H1 (cell line): ENCODE results near the gene NSFL1C. TPM values are rescaled to one million over a fixed set of nuclear protein-coding genes. Genes with fewer than 3 reads are reported as not detected.

Source experiments
- CTCF ChIA-PET: fragments of 300-600 bp; sonication (Branson Sonifier 250); formaldehyde crosslinking; loops from one replicate; lab custom pipeline; 2021; ENCODE audit not compliant: partially characterized antibody; lab: Charles Lee
- POLR2A ChIA-PET: fragments of 300-600 bp; sonication (Branson Sonifier 250); formaldehyde crosslinking; loops from one replicate; lab custom pipeline; 2021; ENCODE audit warnings: inconsistent platforms; ENCODE audit not compliant: partially characterized antibody; lab: Charles Lee
- DNase-seq, 2 experiments: peaks; one replicate each; pipeline versions ENCODE4 v3.0.0 to v3.0.0-alpha.2; 2010 to 2022; ENCODE audit warnings: low spot score in 2 of 2, low read depth in 1 of 2, mixed read lengths in 1 of 2
- FAIRE-seq: peaks from 2 replicates; lab custom pipeline; 2011; peaks lifted over from hg19 to GRCh38; lab: Jason Lieb, UNC
- H2AFZ ChIP-seq: 2 replicates; pipeline ENCODE4 v1.8.1; 2012; ENCODE audit warnings: low read length, inconsistent platforms
- H2AK5ac ChIP-seq: 2 replicates; pipeline ENCODE4 v1.6.1; 2013; ENCODE audit warnings: low read depth, low read length
- H2BK120ac ChIP-seq: replicated peaks from 2 replicates; pipeline ENCODE3; 2013; ENCODE audit warnings: low read depth, low read length, inconsistent platforms
- H2BK12ac ChIP-seq: 2 replicates; pipeline ENCODE4 v1.6.1; 2013; ENCODE audit warnings: low read depth, low read length
- H2BK15ac ChIP-seq: 2 replicates; pipeline ENCODE4 v1.6.1; 2013; ENCODE audit warnings: low read length
- H2BK20ac ChIP-seq: 2 replicates; pipeline ENCODE4 v1.6.1; 2013; ENCODE audit warnings: low read length
- H2BK5ac ChIP-seq: 2 replicates; pipeline ENCODE4 v1.6.1; 2013; ENCODE audit warnings: low read depth, low read length
- H3K14ac ChIP-seq: 2 replicates; pipeline ENCODE4 v1.6.1; 2013; ENCODE audit warnings: inconsistent platforms; ENCODE audit not compliant: insufficient read length
- H3K18ac ChIP-seq: 2 replicates; pipeline ENCODE4 v1.6.1; 2013; ENCODE audit warnings: low read length; ENCODE audit errors: extremely low read depth
- H3K23ac ChIP-seq: 2 replicates; pipeline ENCODE4 v1.6.1; 2013; ENCODE audit warnings: inconsistent platforms; ENCODE audit not compliant: insufficient read length
- H3K23me2 ChIP-seq: 2 replicates; pipeline ENCODE4 v1.6.1; 2013; ENCODE audit warnings: low read depth, low read length
- H3K27ac ChIP-seq: 2 replicates; pipeline ENCODE4 v1.6.1; 2011; ENCODE audit warnings: low read depth, low read length, inconsistent platforms
- H3K27me3 ChIP-seq, 4 experiments: replicated peaks in 1 of 4; 1 replicate in 1 of 4; 2 replicates in 3 of 4; pipeline versions ENCODE4 v1.6.1 to v1.8.1; 2011 to 2013; ENCODE audit warnings: low read length in 3 of 4, mild to moderate bottlenecking in 3 of 4, inconsistent platforms in 2 of 4, mixed read lengths in 2 of 4, moderate library complexity in 1 of 4; ENCODE audit not compliant: control insufficient read depth in 3 of 4, insufficient read depth in 3 of 4; ENCODE audit errors: extremely low read depth in 1 of 4
- H3K36me3 ChIP-seq, 4 experiments: 2 replicates each; pipeline versions ENCODE4 v1.6.1 to v1.8.1; 2011 to 2013; ENCODE audit warnings: mild to moderate bottlenecking in 4 of 4, low read length in 3 of 4, moderate library complexity in 2 of 4, control low read depth in 1 of 4, inconsistent platforms in 1 of 4; ENCODE audit not compliant: insufficient read depth in 4 of 4, control insufficient read depth in 2 of 4
- H3K4ac ChIP-seq: replicated peaks from 2 replicates; pipeline ENCODE3; 2013; ENCODE audit warnings: low read length, low read depth, mixed read lengths, inconsistent platforms; ENCODE audit not compliant: insufficient read length
- H3K4me1 ChIP-seq, 4 experiments: replicated peaks in 1 of 4; 1 replicate in 1 of 4; 2 replicates in 3 of 4; pipeline versions ENCODE4 v1.6.1 to v1.8.1; 2011 to 2013; ENCODE audit warnings: low read length in 3 of 4, inconsistent platforms in 2 of 4, mixed read lengths in 1 of 4; ENCODE audit not compliant: insufficient read depth in 4 of 4, control insufficient read depth in 3 of 4
- H3K4me2 ChIP-seq, 2 experiments: 2 replicates each; pipeline versions ENCODE4 v1.6.1 to v1.8.1; 2011 to 2013; ENCODE audit warnings: low read depth in 2 of 2, low read length in 2 of 2, control low read depth in 1 of 2, inconsistent platforms in 1 of 2, mild to moderate bottlenecking in 1 of 2; ENCODE audit not compliant: insufficient read depth in 1 of 2
- H3K4me3 ChIP-seq, 4 experiments: fragments of 200-600, 300-600 bp in 1 of 4; sonication (generic), shearing (Covaris generic), sonication (Bioruptor Twin) in 1 of 4; 2 replicates each; pipeline versions ENCODE4 v1.5.1 to v1.8.1; 2011 to 2016; ENCODE audit warnings: low read length in 4 of 4, low read depth in 3 of 4, control low read depth in 2 of 4, inconsistent platforms in 2 of 4, mild to moderate bottlenecking in 2 of 4, mixed read lengths in 1 of 4, moderate library complexity in 1 of 4; ENCODE audit not compliant: insufficient read depth in 2 of 4; ENCODE audit errors: extremely low read depth in 1 of 4
- H3K56ac ChIP-seq: replicated peaks from 2 replicates; pipeline ENCODE3; 2013; ENCODE audit warnings: low read depth, mild to moderate bottlenecking, mixed read lengths, low read length, inconsistent platforms; ENCODE audit not compliant: insufficient read length
- H3K79me1 ChIP-seq: 2 replicates; pipeline ENCODE4 v1.6.1; 2013; ENCODE audit warnings: low read depth, low read length, control low read depth
- H3K79me2 ChIP-seq, 2 experiments: 2 replicates each; pipeline versions ENCODE4 v1.6.1 to v1.8.1; 2012 to 2013; ENCODE audit warnings: low read length in 2 of 2, mild to moderate bottlenecking in 2 of 2, inconsistent platforms in 1 of 2; ENCODE audit not compliant: insufficient read depth in 2 of 2, control insufficient read depth in 1 of 2
- H3K9ac ChIP-seq, 4 experiments: replicated peaks in 1 of 4; 1 replicate in 1 of 4; 2 replicates in 3 of 4; pipeline versions ENCODE4 v1.6.1 to v1.8.1; 2011 to 2013; ENCODE audit warnings: low read depth in 3 of 4, low read length in 3 of 4, control low read depth in 2 of 4, mild to moderate bottlenecking in 2 of 4, moderate library complexity in 2 of 4, inconsistent platforms in 1 of 4; ENCODE audit errors: extremely low read depth in 1 of 4
- H3K9me3 ChIP-seq, 2 experiments: 2 replicates each; pipeline versions ENCODE4 v1.6.1 to v1.8.1; 2012 to 2013; ENCODE audit warnings: mild to moderate bottlenecking in 2 of 2, moderate library complexity in 2 of 2, control low read depth in 1 of 2, inconsistent platforms in 1 of 2, low read depth in 1 of 2, low read length in 1 of 2, mixed read lengths in 1 of 2; ENCODE audit not compliant: insufficient read depth in 2 of 2
- H4K20me1 ChIP-seq, 2 experiments: replicated peaks in 1 of 2; 2 replicates each; pipeline versions ENCODE3 to v1.8.1; 2011 to 2013; ENCODE audit warnings: inconsistent platforms in 2 of 2, low read length in 2 of 2, mild to moderate bottlenecking in 1 of 2; ENCODE audit not compliant: insufficient read depth in 2 of 2, control insufficient read depth in 1 of 2
- H4K5ac ChIP-seq: 2 replicates; pipeline ENCODE4 v1.6.1; 2013; ENCODE audit warnings: low read length, low read depth, mixed read lengths, inconsistent platforms; ENCODE audit not compliant: insufficient read length
- H4K8ac ChIP-seq: 2 replicates; pipeline ENCODE4 v1.8.0; 2013; ENCODE audit warnings: mild to moderate bottlenecking, moderate library complexity, low read length, inconsistent platforms; ENCODE audit not compliant: insufficient read depth; ENCODE audit errors: extremely low read depth
- H4K91ac ChIP-seq: replicated peaks from 2 replicates; pipeline ENCODE3; 2013; ENCODE audit warnings: low read length, mixed read lengths, inconsistent platforms; ENCODE audit not compliant: insufficient read length
- CTBP2 ChIP-seq: IDR thresholded peaks from 2 replicates; pipeline ENCODE4 v1.7.0; 2011; ENCODE audit warnings: borderline replicate concordance, mild to moderate bottlenecking, moderate library complexity, mixed read lengths, low read length; ENCODE audit not compliant: insufficient read depth, insufficient read length
- EP300 ChIP-seq, 2 experiments: IDR thresholded peaks; 1 replicate in 1 of 2; 2 replicates in 1 of 2; pipeline ENCODE4 v1.6.1; 2011 to 2012; ENCODE audit warnings: low read depth in 2 of 2, low read length in 2 of 2, mild to moderate bottlenecking in 2 of 2, borderline replicate concordance in 1 of 2, inconsistent platforms in 1 of 2, moderate library complexity in 1 of 2
- HDAC2 ChIP-seq, 2 experiments: fragments of 300-600 bp in 1 of 2; sonication (generic) in 1 of 2; IDR thresholded peaks; 2 replicates each; pipeline ENCODE4 v1.6.1; 2011 to 2012; ENCODE audit warnings: low read depth in 2 of 2, low read length in 2 of 2, mild to moderate bottlenecking in 2 of 2, moderate library complexity in 2 of 2, borderline replicate concordance in 1 of 2, inconsistent platforms in 1 of 2
- JUN ChIP-seq: IDR thresholded peaks from 2 replicates; pipeline ENCODE4 v1.6.1; 2011; ENCODE audit warnings: low read depth, mild to moderate bottlenecking, improper control_type of control experiment, low read length
- KDM1A ChIP-seq: fragments of 200-600, 300-600 bp; sonication (generic); IDR thresholded peaks from 2 replicates; pipeline ENCODE4 v1.7.1; 2016; ENCODE audit warnings: mild to moderate bottlenecking, low read length, borderline replicate concordance
- KDM4A ChIP-seq: IDR thresholded peaks from one replicate; pipeline ENCODE4 v1.7.1; 2012; ENCODE audit warnings: low read depth, mild to moderate bottlenecking, moderate library complexity, low read length, inconsistent platforms; ENCODE audit not compliant: severe bottlenecking
- MAX ChIP-seq: IDR thresholded peaks from 2 replicates; pipeline ENCODE4 v1.6.1; 2012; ENCODE audit warnings: inconsistent platforms
- RNF2 ChIP-seq: fragments of 200-900, 300-1000 bp; sonication (generic); IDR thresholded peaks from 2 replicates; pipeline ENCODE4 v1.7.1; 2016; ENCODE audit warnings: borderline replicate concordance, low read depth, mild to moderate bottlenecking, antibody characterized with exemption, low read length; ENCODE audit not compliant: poor library complexity, severe bottlenecking; ENCODE audit errors: missing control alignments
- SUZ12 ChIP-seq: fragments of 200-600 bp; sonication (generic); IDR thresholded peaks from 2 replicates; pipeline ENCODE4 v1.6.1; 2012; ENCODE audit warnings: mild to moderate bottlenecking, inconsistent platforms, low read length, moderate library complexity, mixed read lengths
- WGBS, 2 experiments: shearing (Covaris generic) in 1 of 2; methylation state at CpG; one replicate each; pipeline versions ENCODE4 v1.1.6 to v1.1.7; 2013 to 2015; ENCODE audit warnings: low lambda C conversion rate in 2 of 2, mixed read lengths in 2 of 2, inconsistent platforms in 1 of 2, low coverage in 1 of 2, missing lambda C conversion rate in 1 of 2; ENCODE audit not compliant: insufficient replicate concordance in 2 of 2, insufficient coverage in 1 of 2, insufficient read length in 1 of 2; ENCODE audit errors: extremely low coverage in 1 of 2, missing lambda C conversion rate in 1 of 2; 5-methylcytosine and 5-hydroxymethylcytosine counted together
- polyA plus RNA-seq, 7 experiments: library from polyadenylated mRNA; depleted of rRNA in 3 of 7; stranded (reverse) in 5 of 7; unstranded in 2 of 7; fragments of >200 nt in 5 of 7; fragments of 200-250 nt in 2 of 7; gene quantifications; 1 replicate in 5 of 7; 2 replicates in 1 of 7; 4 replicates in 1 of 7; pipeline versions ENCODE4 v1.2.1 to v1.2.3, GENCODE V29; 2011 to 2013; ENCODE audit warnings: missing spikeins in 2 of 7, mixed read lengths in 2 of 7
- total RNA-seq: library from RNA; stranded (reverse); fragmentation: NEBNext Ultra II Directional; extraction: Animal tissue kit (Norgen Biotek cat#: 25700); gene quantifications from 2 replicates; pipeline ENCODE4 v1.2.1, GENCODE V29; 2021

NSFL1C gene
- total and polyA plus RNA-seq, 2 of the 8 experiments (the other 6 are each of a cell fraction or from before 2014, with no cell fraction given), result 21.6 to 98.0 TPM

DNA sequence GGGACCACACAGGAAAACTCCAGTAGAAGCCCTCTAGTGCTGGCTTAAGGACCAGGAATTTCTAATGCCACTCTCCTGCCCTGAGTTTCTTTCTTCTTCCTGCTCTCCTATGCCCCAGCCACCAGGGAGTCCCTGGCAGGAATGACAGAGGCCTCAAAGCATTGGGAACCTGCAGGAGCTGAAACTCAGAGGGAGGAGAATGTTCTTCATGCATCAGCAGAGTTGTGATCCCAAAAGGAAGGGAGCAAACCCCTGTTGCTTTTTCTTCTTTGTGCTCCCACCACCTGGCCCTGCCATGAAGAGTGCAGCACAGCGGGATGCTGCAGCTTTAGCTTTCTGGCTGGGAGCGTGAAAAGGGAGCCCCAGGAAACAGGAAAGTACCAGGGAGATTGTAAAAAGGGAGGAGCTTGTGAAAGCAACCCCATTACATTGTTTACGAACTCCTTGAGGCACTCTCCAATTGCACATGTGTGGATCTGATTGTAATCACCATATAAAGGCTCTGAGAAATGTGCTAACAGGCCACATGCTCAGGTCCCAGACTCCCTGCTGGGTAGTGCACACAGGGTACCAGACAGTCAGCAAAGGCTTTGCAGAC is 39.1 kb downstream of the NSFL1C start:
- H4K20me1 ChIP-seq, result no peaks in the 10 kb centered on the region
- H3K79me1 ChIP-seq, result no peaks in the 10 kb centered on the region
- H3K4me1 ChIP-seq, result peaks cover 7 to 21% (median 12%) of the 10 kb centered on the region in 4 experiments; a peak in 6 of 7 replicates
- H3K14ac ChIP-seq, result no peak overlapping the region
- H4K8ac ChIP-seq, result no peak overlapping the region
- peak overlapping the region; percentile 17; the same call in 1 of the 2 replicates for H3K18ac ChIP-seq
- H2BK5ac ChIP-seq, result peak overlapping the region; percentile 89; the same call in 1 of the 2 replicates
- peak; percentile 46 to 62 for DNase-seq
- peaks cover 0 to 9% of the 10 kb centered on the region in 2 experiments; a peak in 2 of 4 replicates for H3K9me3 ChIP-seq
- CTCF ChIA-PET, result interaction anchor here (1.0 to 9.0 kb wide), 10 partner anchors 10 to 122 kb away, joined by 3 to 139 read pairs (median 4); partner anchors contain the start of gene FKBP1A
- H3K27me3 ChIP-seq, result no peaks in the 10 kb centered on the region
- H3K36me3 ChIP-seq, result no peaks in the 10 kb centered on the region
- POLR2A ChIA-PET, result interaction anchor here (0.8 to 3.4 kb wide), 5 partner anchors 8 to 106 kb away, joined by 3 to 13 read pairs (median 3); no protein-coding TSS in a partner anchor
- no peak overlapping the region for H3K4ac ChIP-seq
- H2AK5ac ChIP-seq, result 0 out of 2 replicates have a peak overlapping the region, but pooled peaks have one; percentile 2
- H3K27ac ChIP-seq, result peak overlapping the region; percentile 79
- H3K4me2 ChIP-seq, result peak overlapping the region; percentile 3 to 50; a peak in 2 of 4 replicates
- H2BK20ac ChIP-seq, result peak overlapping the region; percentile 73; the same call in 1 of the 2 replicates
- no peak overlapping the region for H2AFZ ChIP-seq
- no peaks in the 10 kb centered on the region for H3K79me2 ChIP-seq
- no peak overlapping the region for H3K23ac ChIP-seq
- peak overlapping the region; percentile 20; the same call in 1 of the 2 replicates for H2BK12ac ChIP-seq
- FAIRE-seq, result peak; percentile 70
- peak overlapping the region; percentile 8 for H4K5ac ChIP-seq
- no peak overlapping the region for H3K9ac ChIP-seq
- no peaks in the 10 kb centered on the region for H3K23me2 ChIP-seq
- 16% methylated on average over 3 of the region's 3 CpGs; no CpG with 5 or more reads in 1 of the 2 experiments for WGBS, 2 experiments
- H2BK15ac ChIP-seq, result no peak overlapping the region
- H4K91ac ChIP-seq, result peak overlapping the region; percentile 85
- peak overlapping the region in 1 of 4 experiments; percentile 23; a peak in 1 of 8 replicates for H3K4me3 ChIP-seq
- no peak overlapping the region for H3K56ac ChIP-seq
- peak overlapping the region; percentile 7 for H2BK120ac ChIP-seq
- TF ChIP-seq HDAC2 (IDR thresholded peaks at IDR 0.05; ENCODE audit: borderline replicate concordance in 1 of 2, low read depth in 2 of 2, low read length in 2 of 2) (peak; percentile 96 to 98; a peak in 2 of 4 replicates), EP300 (IDR thresholded peaks at IDR 0.05; ENCODE audit: borderline replicate concordance in 1 of 2, low read depth in 2 of 2, low read length in 2 of 2) (peak in 1 of 2 experiments; percentile 80; a peak in 1 of 3 replicates), KDM1A (0 out of 2 replicates have a peak, but pooled peaks have one; percentile 10), JUN (no peak), RNF2 (no peak), MAX (peak; percentile 57), KDM4A (no peak), CTBP2 (peak; percentile 99), SUZ12 (no peak)
